Smooth muscle cell (in vitro differentiated cells): ENCODE results near the gene JRKL. TPM values are rescaled to one million over a fixed set of nuclear protein-coding genes. Genes with fewer than 3 reads are reported as not detected.
"Not testable (repeated sequence)": the region's sequence is repeated elsewhere in the genome, so short reads cannot be mapped to it uniquely, and the experiment has no call there.

Source experiments
- DNase-seq: peaks from one replicate; lab custom pipeline; 2025; ENCODE audit not compliant: unreplicated experiment; lab: John Stamatoyannopoulos, UW
- H2AFZ ChIP-seq: fragments of 200-600 bp; sonication (generic); 2 replicates; pipeline ENCODE4 v1.6.0; 2016; ENCODE audit warnings: antibody characterized with exemption, low read depth, mild to moderate bottlenecking
- H3F3A ChIP-seq: fragments of 200-600 bp; sonication (generic); 2 replicates; pipeline ENCODE4 v1.6.0; 2017; ENCODE audit warnings: antibody characterized with exemption, low read depth
- H3K27ac ChIP-seq: fragments of 200-600 bp; sonication (generic); 2 replicates; pipeline ENCODE4 v1.5.1; 2016; ENCODE audit warnings: low read depth, mild to moderate bottlenecking
- H3K27me3 ChIP-seq: fragments of 200-600 bp; sonication (generic); 2 replicates; pipeline ENCODE4 v1.6.1; 2016; ENCODE audit warnings: low read depth, mild to moderate bottlenecking
- H3K36me3 ChIP-seq: fragments of 200-600 bp; sonication (generic); 2 replicates; pipeline ENCODE4 v1.5.1; 2016; ENCODE audit warnings: low read depth
- H3K4me1 ChIP-seq: fragments of 200-600 bp; sonication (generic); 2 replicates; pipeline ENCODE4 v1.5.1; 2016; ENCODE audit warnings: low read depth
- H3K4me2 ChIP-seq: fragments of 200-600 bp; sonication (generic); 2 replicates; pipeline ENCODE4 v1.6.0; 2016; ENCODE audit warnings: mild to moderate bottlenecking
- H3K4me3 ChIP-seq: fragments of 200-600 bp; sonication (generic); 2 replicates; pipeline ENCODE4 v1.5.1; 2016; ENCODE audit warnings: mild to moderate bottlenecking
- H3K79me2 ChIP-seq: fragments of 200-600 bp; sonication (generic); 2 replicates; pipeline ENCODE4 v1.6.0; 2016; ENCODE audit warnings: low read depth, mild to moderate bottlenecking
- H3K9ac ChIP-seq: fragments of 200-600 bp; sonication (generic); 2 replicates; pipeline ENCODE4 v1.6.0; 2016; ENCODE audit warnings: low read depth
- H3K9me3 ChIP-seq: fragments of 200-600 bp; sonication (generic); replicated peaks from 2 replicates; pipeline ENCODE4 v1.5.1; 2016; ENCODE audit warnings: low read depth
- H4K20me1 ChIP-seq: fragments of 200-600 bp; sonication (generic); 2 replicates; pipeline ENCODE4 v1.6.0; 2016; ENCODE audit warnings: low read depth
- WGBS: methylation state at CpG from one replicate; pipeline ENCODE4 v1.1.7; 2016; ENCODE audit warnings: low lambda C conversion rate; 5-methylcytosine and 5-hydroxymethylcytosine counted together
- microRNA counts: library from miRNA; unstranded; fragments of <30 nt; microRNA quantifications from one replicate; lab custom pipeline; 2016
- microRNA-seq: library from miRNA; unstranded; fragments of <30 nt; microRNA quantifications from one replicate; pipeline ENCODE4, GENCODE V29; 2016; ENCODE audit warnings: borderline number of aligned reads
- polyA plus RNA-seq: library from polyadenylated mRNA; unstranded; fragments of >200 nt; fragmentation: Nextera tagmentation; extraction: Ambion mirVana; gene quantifications from 2 replicates; pipeline ENCODE4 v1.2.1, GENCODE V29; 2016
- small RNA-seq: library from RNA; depleted of rRNA; stranded (forward); fragments of <200 nt; gene quantifications from one replicate; pipeline ENCODE3, GENCODE V24; 2014
- total RNA-seq: library from RNA; depleted of rRNA; stranded (reverse); fragments of >200 nt; gene quantifications from 2 replicates; pipeline ENCODE4 v1.2.3, GENCODE V29; 2014
- TF ChIP-seq, protein P1 (sequence below): fragments of 200-600 bp; sonication (generic); IDR thresholded peaks from 2 replicates; pipeline ENCODE4 v1.5.1; 2017; ENCODE audit warnings: borderline replicate concordance, mild to moderate bottlenecking, antibody characterized with exemption; ENCODE audit not compliant: insufficient read depth, poor library complexity, severe bottlenecking

Gene JRKL
- total and polyA plus RNA-seq, 2 experiments from 2014 or later: 6.1 to 12.1 TPM

DNA sequence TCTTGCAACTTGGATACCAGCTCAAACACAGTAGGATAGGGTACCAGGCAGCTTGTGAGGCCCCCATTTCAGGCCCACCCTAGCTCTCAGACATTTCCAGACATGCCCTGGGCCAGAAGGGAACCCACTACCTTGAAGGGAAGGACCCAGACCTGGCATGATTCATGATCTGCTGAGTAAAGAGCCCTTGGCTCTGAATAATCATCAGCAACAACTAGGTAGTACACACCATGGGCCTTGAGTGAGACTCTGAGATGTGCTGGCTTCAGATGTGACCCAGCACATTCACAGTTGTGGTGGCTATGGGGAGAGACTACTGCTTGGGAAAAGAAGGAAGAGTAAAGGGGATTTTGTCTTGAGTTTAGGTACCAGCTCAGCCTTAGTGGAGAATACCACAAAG lies 23.6 kb downstream of the JRKL start:
- Histone ChIP-seq H3K4me2 (no peak overlapping the region), H3K4me1 (no peaks in the 10 kb centered on the region), H3K36me3 (no peaks in the 10 kb centered on the region), H3K27me3 (no peaks in the 10 kb centered on the region), H3K9ac (no peak overlapping the region), H3K4me3 (no peak overlapping the region), H2AFZ (no peak overlapping the region), H3K27ac (no peak overlapping the region), H3K9me3 (no peaks in the 10 kb centered on the region), H3F3A (no peaks in the 10 kb centered on the region), H4K20me1 (no peaks in the 10 kb centered on the region), H3K79me2 (no peaks in the 10 kb centered on the region)
- DNase-seq: no peak
- TF ChIP-seq, protein P1, sequence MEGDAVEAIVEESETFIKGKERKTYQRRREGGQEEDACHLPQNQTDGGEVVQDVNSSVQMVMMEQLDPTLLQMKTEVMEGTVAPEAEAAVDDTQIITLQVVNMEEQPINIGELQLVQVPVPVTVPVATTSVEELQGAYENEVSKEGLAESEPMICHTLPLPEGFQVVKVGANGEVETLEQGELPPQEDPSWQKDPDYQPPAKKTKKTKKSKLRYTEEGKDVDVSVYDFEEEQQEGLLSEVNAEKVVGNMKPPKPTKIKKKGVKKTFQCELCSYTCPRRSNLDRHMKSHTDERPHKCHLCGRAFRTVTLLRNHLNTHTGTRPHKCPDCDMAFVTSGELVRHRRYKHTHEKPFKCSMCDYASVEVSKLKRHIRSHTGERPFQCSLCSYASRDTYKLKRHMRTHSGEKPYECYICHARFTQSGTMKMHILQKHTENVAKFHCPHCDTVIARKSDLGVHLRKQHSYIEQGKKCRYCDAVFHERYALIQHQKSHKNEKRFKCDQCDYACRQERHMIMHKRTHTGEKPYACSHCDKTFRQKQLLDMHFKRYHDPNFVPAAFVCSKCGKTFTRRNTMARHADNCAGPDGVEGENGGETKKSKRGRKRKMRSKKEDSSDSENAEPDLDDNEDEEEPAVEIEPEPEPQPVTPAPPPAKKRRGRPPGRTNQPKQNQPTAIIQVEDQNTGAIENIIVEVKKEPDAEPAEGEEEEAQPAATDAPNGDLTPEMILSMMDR: no peak

DNA sequence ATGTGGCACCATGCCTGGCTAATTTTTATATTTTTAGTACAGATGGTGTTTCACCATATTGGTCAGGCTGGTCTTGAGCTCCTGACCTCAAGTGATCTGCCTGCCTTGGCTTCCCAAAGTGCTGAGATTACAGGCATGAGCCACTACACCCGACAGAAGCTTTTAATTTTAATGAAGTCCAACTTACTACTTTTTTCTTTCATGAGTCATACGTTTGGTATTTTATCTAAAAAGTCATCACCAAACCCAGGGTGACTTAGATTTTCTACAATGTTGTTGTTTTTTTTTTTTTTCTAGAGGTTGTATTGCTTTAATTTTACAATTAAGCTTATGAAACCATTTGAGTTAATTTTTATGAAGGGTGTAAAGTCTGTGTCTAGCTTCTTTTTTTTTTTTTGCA lies 34.9 kb downstream of the JRKL start:
- Histone ChIP-seq H3K4me1 (no peaks in the 10 kb centered on the region), H3K36me3 (no peaks in the 10 kb centered on the region), H3K4me3 (no peak overlapping the region), H3K9me3 (no peaks in the 10 kb centered on the region), H4K20me1 (no peaks in the 10 kb centered on the region), H3F3A (peaks cover 6% of the 10 kb centered on the region), H3K79me2 (no peaks in the 10 kb centered on the region), H3K27ac (no peak overlapping the region), H2AFZ (no peak overlapping the region), H3K9ac (no peak overlapping the region), H3K27me3 (no peaks in the 10 kb centered on the region), H3K4me2 (no peak overlapping the region)
- DNase-seq: no peak
- 35% methylated on average over 2 of the region's 2 CpGs for WGBS
- TF ChIP-seq, protein P1: no peak

DNA sequence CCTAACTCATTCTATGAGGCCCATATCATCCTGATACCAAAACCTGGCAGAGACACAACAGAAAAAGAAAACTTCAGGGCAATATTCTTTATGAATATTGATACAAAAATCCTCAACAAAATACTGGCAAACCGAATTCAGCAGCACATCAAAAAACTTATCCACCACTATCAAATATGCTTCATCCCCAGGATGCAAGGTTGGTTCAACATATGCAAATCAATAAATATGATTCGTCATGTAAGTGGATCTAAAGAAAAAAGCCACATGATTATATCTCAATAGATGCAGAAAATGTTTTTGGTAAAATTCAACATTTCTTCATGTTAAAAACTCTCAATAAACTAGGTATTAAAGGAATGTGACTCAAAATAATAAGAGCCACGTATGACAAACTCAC lies 40.9 kb downstream of the JRKL start:
- Histone ChIP-seq H3K4me2 (no peak overlapping the region), H2AFZ (no peak overlapping the region), H3K27me3 (no peaks in the 10 kb centered on the region), H3K4me3 (no peak overlapping the region), H3K27ac (no peak overlapping the region), H3K9me3 (peaks cover 2% of the 10 kb centered on the region), H3K4me1 (no peaks in the 10 kb centered on the region), H3K36me3 (no peaks in the 10 kb centered on the region), H3F3A (peaks cover 2% of the 10 kb centered on the region), H3K79me2 (no peaks in the 10 kb centered on the region), H3K9ac (no peak overlapping the region), H4K20me1 (no peaks in the 10 kb centered on the region)
- 89% methylated on average over 3 of the region's 3 CpGs for WGBS
- TF ChIP-seq, protein P1: no peak
- no peak for DNase-seq

DNA sequence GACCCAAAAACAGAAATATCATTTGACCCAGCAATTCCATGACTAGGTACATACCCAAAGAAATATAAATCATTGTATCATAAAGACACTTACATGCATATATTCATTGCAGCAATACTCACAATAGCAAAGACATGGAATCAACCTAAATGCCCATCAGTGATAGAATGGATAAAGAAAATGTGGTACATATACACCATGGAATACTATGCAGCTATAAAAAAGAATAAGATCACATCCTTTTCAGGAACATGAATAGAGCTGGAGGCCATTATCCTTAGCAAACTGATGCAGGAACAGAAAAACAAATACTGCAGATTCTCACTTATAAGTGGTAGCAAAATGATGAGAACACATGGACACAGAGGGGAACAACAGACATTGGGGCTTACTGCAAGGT lies 42.8 kb downstream of the JRKL start:
- H3K27me3 ChIP-seq, H3K4me2 ChIP-seq, H3K79me2 ChIP-seq, H3K27ac ChIP-seq, H3F3A ChIP-seq, DNase-seq, H3K36me3 ChIP-seq, H2AFZ ChIP-seq, H4K20me1 ChIP-seq, H3K4me1 ChIP-seq, H3K4me3 ChIP-seq, H3K9ac ChIP-seq, H3K9me3 ChIP-seq: not testable (repeated sequence)

MicroRNA genes within 50 kb of the gene (microRNA counts, 767-probe panel; counts per million panel counts)
- microRNA hsa-miR-1260b (lab: Ali Mortazavi, UCI): 183 counts per million

Small RNA genes lying within 50 kb of the gene (microRNA-seq; reads per million reads assigned to microRNA genes)
- gene MIR1260B: 1.8 reads per million

Small RNA genes lying within 50 kb of the gene (small RNA-seq; reads per million reads assigned to genes)
- gene MIR1260B: not detected

Other genes starting within 250 kb of the JRKL start
- gene MAML2, start 46.8 kb upstream of the JRKL start, total RNA-seq: 45.0 and 52.4 TPM in 2 replicates
- gene MAML2, start 46.8 kb upstream of the JRKL start, polyA plus RNA-seq: 8.7 and 10.1 TPM in 2 replicates
- gene CCDC82, start 101 bp upstream of the JRKL start, total RNA-seq: 32.8 and 49.4 TPM in 2 replicates
- gene CCDC82, start 101 bp upstream of the JRKL start, polyA plus RNA-seq: 19.8 and 23.1 TPM in 2 replicates